Activated T-cell treated with anti-CD3 and anti-CD28 coated beads, Interleukin-2, amount 50 U/mL, for 4 hours (primary cell): ENCODE data around the gene PHACTR1. TPM values are rescaled to one million over a fixed set of nuclear protein-coding genes. Genes with fewer than 3 reads are reported as not detected.

Experiments
- ATAC-seq, 2 donors: fragments of 200-7000 bp; cut with Tn5 transposase; one replicate each; pipeline ENCODE4 v1.10.0; 2021
- DNase-seq: peaks from one replicate; pipeline ENCODE4 v3.0.0-alpha.2; 2020
- H3K27me3 Mint-ChIP-seq: one replicate; pipeline ENCODE4 v1.8.0; 2021; ENCODE audit warnings: low read depth, mixed read lengths
- H3K36me3 Mint-ChIP-seq: one replicate; pipeline ENCODE4 v1.8.0; 2022; ENCODE audit warnings: mixed read lengths; ENCODE audit not compliant: insufficient read depth
- H3K4me1 Mint-ChIP-seq: one replicate; pipeline ENCODE4 v1.8.0; 2021; ENCODE audit warnings: low read depth, mixed read lengths
- H3K4me3 Mint-ChIP-seq: one replicate; pipeline ENCODE4 v1.8.0; 2021; ENCODE audit warnings: mild to moderate bottlenecking, moderate library complexity, mixed read lengths
- H3K9me3 Mint-ChIP-seq: one replicate; pipeline ENCODE4 v1.8.0; 2021; ENCODE audit warnings: mixed read lengths
- total RNA-seq, 3 donors: library from RNA; stranded (reverse); gene quantifications; one replicate each; pipeline ENCODE4 v1.2.1, GENCODE V29; 2021

Gene PHACTR1
- total RNA-seq, 3 donors from 2014 or later = 0.26 to 1.1 (median 0.30) TPM

GRCh38 chr6:13091192-13091591 lies 374.6 kb downstream of the PHACTR1 start:
- H3K4me1 Mint-ChIP-seq = no peaks in the 10 kb centered on the region
- no peak for DNase-seq
- peaks cover 3% of the 10 kb centered on the region for H3K27me3 Mint-ChIP-seq
- H3K36me3 Mint-ChIP-seq = no peaks in the 10 kb centered on the region
- ATAC-seq = no peak
- no peaks in the 10 kb centered on the region for H3K9me3 Mint-ChIP-seq
- H3K4me3 Mint-ChIP-seq = no peak overlapping the region

- Mint-ChIP-seq H3K4me1 (no peaks in the 10 kb centered on the region), H3K4me3 (no peak overlapping the region), H3K36me3 (no peaks in the 10 kb centered on the region), H3K9me3 (no peaks in the 10 kb centered on the region), H3K27me3 (peaks cover 3% of the 10 kb centered on the region)
- ATAC-seq (no peak), DNase-seq (no peak)
Measured at GRCh38 chr6:13094781-13095425, 378.3 kb downstream of the PHACTR1 start.

- no peak for ATAC-seq
- Mint-ChIP-seq H3K27me3 (peaks cover 9% of the 10 kb centered on the region), H3K4me3 (no peak overlapping the region), H3K36me3 (no peaks in the 10 kb centered on the region), H3K4me1 (no peaks in the 10 kb centered on the region), H3K9me3 (no peaks in the 10 kb centered on the region)
- no peak for DNase-seq
Measured at GRCh38 chr6:13096084-13096483, 379.5 kb downstream of the PHACTR1 start.

GRCh38 chr6:13097454-13097853 lies 380.9 kb downstream of the PHACTR1 start:
- Mint-ChIP-seq H3K9me3 (no peaks in the 10 kb centered on the region), H3K4me1 (no peaks in the 10 kb centered on the region), H3K27me3 (peaks cover 11% of the 10 kb centered on the region), H3K36me3 (no peaks in the 10 kb centered on the region), H3K4me3 (no peak overlapping the region)
- ATAC-seq = no peak
- no peak for DNase-seq

- Mint-ChIP-seq H3K4me1 (no peaks in the 10 kb centered on the region), H3K36me3 (no peaks in the 10 kb centered on the region), H3K9me3 (no peaks in the 10 kb centered on the region), H3K27me3 (peaks cover 11% of the 10 kb centered on the region), H3K4me3 (no peak overlapping the region)
- no peak for ATAC-seq
- DNase-seq = no peak
Measured at GRCh38 chr6:13098006-13098405, 381.4 kb downstream of the PHACTR1 start.

GRCh38 chr6:13098793-13099570 lies 382.4 kb downstream of the PHACTR1 start:
- Mint-ChIP-seq H3K27me3 (peaks cover 11% of the 10 kb centered on the region), H3K36me3 (no peaks in the 10 kb centered on the region), H3K4me1 (no peaks in the 10 kb centered on the region), H3K4me3 (no peak overlapping the region), H3K9me3 (no peaks in the 10 kb centered on the region)
- DNase-seq (no peak), ATAC-seq (no peak)

- no peak overlapping the region for H3K4me3 Mint-ChIP-seq
Measured at GRCh38 chr6:13099771-13100170, 383.2 kb downstream of the PHACTR1 start.

GRCh38 chr6:13101409-13101808 lies 384.8 kb downstream of the PHACTR1 start:
- ATAC-seq = no peak
- Mint-ChIP-seq H3K4me1 (no peaks in the 10 kb centered on the region), H3K9me3 (no peaks in the 10 kb centered on the region), H3K4me3 (no peak overlapping the region), H3K36me3 (no peaks in the 10 kb centered on the region), H3K27me3 (peaks cover 11% of the 10 kb centered on the region)
- no peak for DNase-seq

More at GRCh38 chr6:13099771-13100170, 383.2 kb downstream of the PHACTR1 start:
- H3K4me1 Mint-ChIP-seq = no peaks in the 10 kb centered on the region
- DNase-seq = no peak
- no peak for ATAC-seq
- no peaks in the 10 kb centered on the region for H3K9me3 Mint-ChIP-seq
- H3K36me3 Mint-ChIP-seq = no peaks in the 10 kb centered on the region
- H3K27me3 Mint-ChIP-seq = peaks cover 11% of the 10 kb centered on the region

GRCh38 chr6:13101985-13102384 lies 385.4 kb downstream of the PHACTR1 start:
- Mint-ChIP-seq H3K4me1 (no peaks in the 10 kb centered on the region), H3K36me3 (no peaks in the 10 kb centered on the region), H3K27me3 (peaks cover 11% of the 10 kb centered on the region), H3K9me3 (no peaks in the 10 kb centered on the region), H3K4me3 (no peak overlapping the region)
- ATAC-seq = no peak
- DNase-seq = no peak

GRCh38 chr6:13103169-13103568 lies 386.6 kb downstream of the PHACTR1 start:
- Mint-ChIP-seq H3K27me3 (peaks cover 11% of the 10 kb centered on the region), H3K4me1 (no peaks in the 10 kb centered on the region), H3K36me3 (no peaks in the 10 kb centered on the region), H3K4me3 (no peak overlapping the region), H3K9me3 (no peaks in the 10 kb centered on the region)
- no peak for ATAC-seq
- DNase-seq = no peak

- Mint-ChIP-seq H3K9me3 (peaks cover 3% of the 10 kb centered on the region), H3K27me3 (peaks cover 11% of the 10 kb centered on the region), H3K4me1 (no peaks in the 10 kb centered on the region), H3K4me3 (no peak overlapping the region), H3K36me3 (no peaks in the 10 kb centered on the region)
- no peak for ATAC-seq
- DNase-seq = no peak
Measured at GRCh38 chr6:13105139-13105538, 388.6 kb downstream of the PHACTR1 start.

- H3K27me3 Mint-ChIP-seq = peaks cover 24% of the 10 kb centered on the region
- ATAC-seq (no peak), DNase-seq (no peak)
- H3K36me3 Mint-ChIP-seq = no peaks in the 10 kb centered on the region
- no peak overlapping the region for H3K4me3 Mint-ChIP-seq
- H3K9me3 Mint-ChIP-seq = peaks cover 11% of the 10 kb centered on the region
- H3K4me1 Mint-ChIP-seq = no peaks in the 10 kb centered on the region
Measured at GRCh38 chr6:13112921-13113320, 396.4 kb downstream of the PHACTR1 start.

GRCh38 chr6:13113376-13113775 lies 396.8 kb downstream of the PHACTR1 start:
- H3K36me3 Mint-ChIP-seq = no peaks in the 10 kb centered on the region
- peaks cover 11% of the 10 kb centered on the region for H3K9me3 Mint-ChIP-seq
- H3K27me3 Mint-ChIP-seq = peaks cover 24% of the 10 kb centered on the region
- H3K4me1 Mint-ChIP-seq = no peaks in the 10 kb centered on the region
- H3K4me3 Mint-ChIP-seq = no peak overlapping the region
- no peak for DNase-seq
- no peak for ATAC-seq

GRCh38 chr6:13113981-13114593 lies 397.5 kb downstream of the PHACTR1 start:
- peaks cover 11% of the 10 kb centered on the region for H3K9me3 Mint-ChIP-seq
- no peak overlapping the region for H3K4me3 Mint-ChIP-seq
- H3K27me3 Mint-ChIP-seq = peaks cover 24% of the 10 kb centered on the region
- no peak for ATAC-seq
- DNase-seq = no peak
- H3K36me3 Mint-ChIP-seq = no peaks in the 10 kb centered on the region
- no peaks in the 10 kb centered on the region for H3K4me1 Mint-ChIP-seq

- Mint-ChIP-seq H3K27me3 (peaks cover 20% of the 10 kb centered on the region), H3K4me3 (no peak overlapping the region), H3K36me3 (no peaks in the 10 kb centered on the region), H3K9me3 (peaks cover 5% of the 10 kb centered on the region), H3K4me1 (no peaks in the 10 kb centered on the region)
- DNase-seq (no peak), ATAC-seq (no peak)
Measured at GRCh38 chr6:13116155-13116554, 399.6 kb downstream of the PHACTR1 start.
